ENCODE data around the gene OPN3.
A peak's percentile ranks its signal among the peaks of the same experiment; 100 is the strongest.

Gene OPN3

GRCh38 chr1:241615043-241615974, 24.9 kb downstream of the OPN3 start:
- DNase-seq, result no peak

GRCh38 chr1:241614572-241614971, 25.6 kb downstream of the OPN3 start:
- DNase-seq, result no peak

GRCh38 chr1:241614144-241614543, 26.0 kb downstream of the OPN3 start:
- DNase-seq, result no peak

- no peak for DNase-seq
These were observed 27.4 kb downstream of the OPN3 start for GRCh38 chr1:241612533-241613477.

GRCh38 chr1:241611736-241612135, 28.4 kb downstream of the OPN3 start:
- no peak for DNase-seq

GRCh38 chr1:241611063-241611462, 29.1 kb downstream of the OPN3 start:
- peak; percentile 67 for DNase-seq

GRCh38 chr1:241610056-241610815, 29.9 kb downstream of the OPN3 start:
- DNase-seq, result no peak

- DNase-seq, result no peak
These were observed 31.7 kb downstream of the OPN3 start for GRCh38 chr1:241608379-241609033.

- no peak for DNase-seq
These were observed 32.7 kb downstream of the OPN3 start for GRCh38 chr1:241607497-241607896.

- no peak for DNase-seq
These were observed 33.6 kb downstream of the OPN3 start for GRCh38 chr1:241606544-241606943.

- DNase-seq, result no peak
These were observed 34.9 kb downstream of the OPN3 start for GRCh38 chr1:241605146-241605805.

GRCh38 chr1:241603731-241604245, 36.4 kb downstream of the OPN3 start:
- DNase-seq, result no peak

GRCh38 chr1:241600496-241600901, 39.7 kb downstream of the OPN3 start:
- peak; percentile 28 for DNase-seq

GRCh38 chr1:241598249-241598648, 41.9 kb downstream of the OPN3 start:
- DNase-seq, result no peak

- no peak for DNase-seq
These were observed 43.5 kb downstream of the OPN3 start for GRCh38 chr1:241596633-241597032.

- DNase-seq, result no peak
These were observed 47.0 kb downstream of the OPN3 start for GRCh38 chr1:241593186-241593585.

GRCh38 chr1:241592273-241592958, 47.8 kb downstream of the OPN3 start:
- peak; percentile 60 for DNase-seq

GRCh38 chr1:241591736-241592135, 48.4 kb downstream of the OPN3 start:
- no peak for DNase-seq

GRCh38 chr1:241591317-241591716, 48.9 kb downstream of the OPN3 start:
- DNase-seq, result no peak

- DNase-seq, result no peak
These were observed 49.5 kb downstream of the OPN3 start for GRCh38 chr1:241590719-241591118.

GRCh38 chr1:241589521-241589920, 50.6 kb downstream of the OPN3 start:
- DNase-seq, result no peak
